ENCODE measurements around the gene CPSF4L.

The CPSF4L gene

GRCh38 chr17:73231395-73231794, 30.3 kb downstream of the CPSF4L start:
- peak; percentile 25 to 49 for DNase-seq

GRCh38 chr17:73230088-73230487, 31.6 kb downstream of the CPSF4L start:
- no peak for DNase-seq

DNA sequence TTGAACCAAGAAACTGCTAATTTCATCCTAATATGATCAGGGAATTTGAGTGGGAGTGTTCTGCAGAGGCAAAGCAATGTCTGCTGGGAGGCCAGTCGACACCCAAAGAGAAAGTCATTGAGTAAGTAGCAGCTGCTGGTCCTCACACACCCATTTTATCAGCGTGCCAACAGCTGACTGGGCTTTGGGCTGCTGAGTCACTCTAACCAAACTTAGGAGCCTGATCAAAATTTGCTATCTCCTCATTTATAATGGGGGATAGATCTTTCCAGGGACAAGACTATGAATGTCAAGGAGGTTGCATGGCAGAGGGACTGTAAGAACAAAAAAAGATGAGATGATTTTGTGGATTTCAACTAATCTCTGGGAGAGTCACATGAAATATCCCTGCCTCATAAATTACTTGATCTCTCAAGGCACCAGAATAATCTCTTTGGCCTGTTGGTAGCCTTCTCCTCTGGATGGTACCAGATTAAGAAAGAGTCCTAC, 32.9 kb downstream of the CPSF4L start:
- no peak for DNase-seq

GRCh38 chr17:73227944-73228343, 33.7 kb downstream of the CPSF4L start:
- DNase-seq = no peak

- DNase-seq = no peak
Observed at GRCh38 chr17:73227379-73227778, 34.3 kb downstream of the CPSF4L start.

GRCh38 chr17:73226556-73227172, 35.0 kb downstream of the CPSF4L start:
- no peak for DNase-seq

DNA sequence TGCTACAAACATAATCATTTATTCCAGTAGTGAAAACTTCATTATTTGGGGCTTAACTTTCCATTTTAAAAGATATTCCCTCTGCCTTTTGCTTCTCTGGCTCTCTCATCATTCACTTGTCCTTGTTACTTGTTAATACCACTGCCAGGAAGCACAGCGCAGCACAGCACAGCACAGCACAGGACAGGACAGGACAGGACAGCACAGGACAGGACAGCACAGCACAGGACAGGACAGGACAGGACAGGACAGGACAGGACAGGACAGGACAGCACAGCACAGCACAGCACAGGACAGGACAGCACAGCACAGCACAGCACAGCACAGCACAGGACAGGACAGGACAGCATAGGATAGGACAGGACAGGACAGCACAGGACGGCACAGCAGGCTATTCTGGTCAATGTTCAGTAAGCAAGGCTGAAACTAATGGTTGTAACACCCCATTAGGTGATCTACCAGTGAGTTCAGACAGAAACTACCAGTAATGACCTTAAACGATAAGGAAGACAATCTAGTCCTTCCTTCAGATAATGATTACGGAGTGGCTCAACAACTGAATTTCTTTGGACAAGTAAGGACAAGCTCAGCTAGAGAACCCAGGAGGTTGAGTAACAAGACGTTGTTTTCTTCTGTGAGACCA, 36.9 kb downstream of the CPSF4L start:
- no peak for DNase-seq

GRCh38 chr17:73224237-73224636, 37.4 kb downstream of the CPSF4L start:
- DNase-seq = no peak

- no peak for DNase-seq
Observed at GRCh38 chr17:73223626-73224230, 38.0 kb downstream of the CPSF4L start.

DNA sequence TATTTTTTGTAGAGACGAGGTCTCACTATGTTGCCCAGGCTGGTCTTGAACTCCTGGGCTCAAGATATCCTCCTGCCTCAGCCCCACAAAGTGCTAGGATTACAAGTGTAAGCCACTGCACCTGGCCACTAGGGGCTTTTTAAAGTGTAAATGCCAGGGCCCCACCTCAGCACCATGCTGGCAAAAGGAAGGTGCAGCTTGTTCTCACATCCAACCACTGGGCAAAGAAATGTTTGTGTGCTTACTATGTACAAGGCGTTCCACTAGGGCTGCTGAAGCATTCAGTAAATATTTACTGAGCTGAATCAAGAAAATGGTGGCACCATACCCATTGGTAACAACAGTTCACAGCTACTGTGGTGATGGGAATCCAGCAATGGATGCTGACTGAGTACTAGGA, 46.2 kb downstream of the CPSF4L start:
- DNase-seq = no peak

DNA sequence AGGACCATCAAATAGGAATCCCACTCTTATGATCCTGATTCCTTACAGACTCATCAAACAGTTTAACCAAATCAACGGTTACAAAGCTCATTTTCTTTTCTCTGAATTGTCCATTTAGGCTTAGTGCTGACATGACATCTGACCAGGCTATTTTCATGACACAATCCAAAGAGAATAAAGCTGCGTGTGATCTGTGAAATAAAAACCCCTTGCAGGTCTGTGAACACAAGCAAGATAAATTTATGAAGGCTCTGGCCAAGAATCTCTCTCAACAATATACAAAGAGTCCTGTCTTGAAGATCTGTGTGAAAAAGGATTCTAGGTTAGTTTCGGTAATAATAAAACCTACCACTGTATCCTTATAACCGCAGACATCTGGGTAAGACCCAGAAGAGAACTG, 46.8 kb downstream of the CPSF4L start:
- DNase-seq = no peak

- no peak for DNase-seq
Observed at GRCh38 chr17:73214008-73214407, 47.7 kb downstream of the CPSF4L start.

DNA sequence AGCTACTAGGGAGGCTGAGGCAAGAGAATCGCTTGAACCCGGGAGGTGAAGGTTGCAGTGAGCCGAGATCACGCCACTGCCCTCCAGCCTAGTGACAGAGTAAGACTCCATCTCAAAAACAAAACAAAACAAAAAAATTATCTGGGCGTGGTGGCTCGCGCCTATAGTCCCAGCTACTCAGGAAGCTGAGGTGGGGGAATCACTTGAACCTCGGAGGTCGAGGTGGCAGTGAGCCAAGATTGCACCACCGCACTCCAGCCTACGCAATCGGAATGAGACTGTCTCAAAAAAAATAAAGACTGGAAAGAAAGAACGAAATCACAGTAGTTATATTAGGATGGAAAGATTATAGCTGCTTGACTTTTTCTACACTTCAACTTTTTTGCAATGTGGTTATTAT, 49.9 kb downstream of the CPSF4L start:
- DNase-seq = no peak

DNA sequence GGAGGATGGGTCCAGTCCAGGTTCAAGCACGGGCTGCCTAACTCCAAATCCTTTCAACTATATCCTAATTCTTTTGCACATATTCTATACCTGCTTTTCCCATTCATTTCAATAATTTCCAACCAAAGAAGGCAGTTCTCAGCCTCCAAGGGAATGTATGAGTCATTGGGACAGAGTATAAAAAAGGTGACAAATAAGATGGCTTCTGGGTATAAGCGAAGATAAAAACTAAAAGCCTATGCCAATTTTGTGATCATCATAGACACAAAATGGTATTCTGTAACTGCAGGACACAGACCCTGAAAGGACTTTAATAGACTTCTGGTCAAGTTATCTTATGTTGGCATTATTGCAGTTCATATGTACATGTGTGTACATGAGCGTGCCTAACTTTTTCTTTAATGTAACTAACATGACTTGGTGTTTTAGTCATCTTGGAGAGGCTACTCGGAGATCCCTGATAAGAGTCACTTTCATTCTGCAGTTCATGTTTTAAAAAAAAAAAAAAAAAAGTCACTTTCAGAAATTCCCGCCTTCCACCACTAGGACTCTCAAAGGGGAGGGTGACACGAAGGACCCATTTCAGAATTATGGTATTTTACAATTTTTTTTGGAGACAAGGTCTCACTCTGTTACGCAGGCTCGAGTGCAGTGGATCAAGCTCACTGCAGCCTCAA, 51.5 kb downstream of the CPSF4L start:
- no peak for DNase-seq

- no peak for DNase-seq
Observed at GRCh38 chr17:73209436-73209835, 52.2 kb downstream of the CPSF4L start.

- DNase-seq = no peak
Observed at GRCh38 chr17:73208139-73208827, 53.4 kb downstream of the CPSF4L start.

GRCh38 chr17:73205459-73205961, 56.2 kb downstream of the CPSF4L start:
- DNase-seq = peak in 1 of 2 experiments; percentile 61

DNA sequence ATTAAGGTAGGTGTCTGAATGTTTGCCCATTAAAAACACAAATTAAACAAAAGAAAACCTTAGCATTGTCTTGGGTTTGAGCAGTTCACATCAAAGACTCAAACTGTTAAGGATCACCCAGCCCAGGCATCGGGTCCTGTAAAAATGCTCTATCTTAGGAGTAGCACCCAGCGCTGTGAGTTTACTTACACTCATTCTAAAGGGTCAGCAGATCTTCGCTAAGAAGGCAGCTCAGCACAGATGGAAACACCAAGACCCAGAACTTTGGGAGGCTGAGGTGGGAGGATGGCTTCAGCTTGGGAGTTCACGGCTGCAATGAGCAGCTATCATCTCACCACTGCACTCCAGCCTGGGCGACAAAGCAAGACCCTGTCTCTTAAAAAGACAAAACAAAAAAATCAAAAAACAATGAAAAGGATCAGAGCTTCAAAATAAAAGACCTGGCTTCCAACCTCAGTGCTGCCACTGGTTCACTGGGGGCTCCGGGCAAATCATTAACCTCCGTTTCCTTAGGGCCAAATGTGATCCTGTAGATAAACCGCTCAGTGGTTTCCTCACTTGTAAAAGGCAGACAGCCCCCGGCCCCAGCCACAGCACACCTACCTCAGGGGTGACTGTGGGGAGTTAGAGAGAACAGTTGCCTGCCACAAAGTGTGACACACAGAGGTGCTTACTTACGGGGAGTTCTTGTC, 57.7 kb downstream of the CPSF4L start:
- no peak for DNase-seq

DNA sequence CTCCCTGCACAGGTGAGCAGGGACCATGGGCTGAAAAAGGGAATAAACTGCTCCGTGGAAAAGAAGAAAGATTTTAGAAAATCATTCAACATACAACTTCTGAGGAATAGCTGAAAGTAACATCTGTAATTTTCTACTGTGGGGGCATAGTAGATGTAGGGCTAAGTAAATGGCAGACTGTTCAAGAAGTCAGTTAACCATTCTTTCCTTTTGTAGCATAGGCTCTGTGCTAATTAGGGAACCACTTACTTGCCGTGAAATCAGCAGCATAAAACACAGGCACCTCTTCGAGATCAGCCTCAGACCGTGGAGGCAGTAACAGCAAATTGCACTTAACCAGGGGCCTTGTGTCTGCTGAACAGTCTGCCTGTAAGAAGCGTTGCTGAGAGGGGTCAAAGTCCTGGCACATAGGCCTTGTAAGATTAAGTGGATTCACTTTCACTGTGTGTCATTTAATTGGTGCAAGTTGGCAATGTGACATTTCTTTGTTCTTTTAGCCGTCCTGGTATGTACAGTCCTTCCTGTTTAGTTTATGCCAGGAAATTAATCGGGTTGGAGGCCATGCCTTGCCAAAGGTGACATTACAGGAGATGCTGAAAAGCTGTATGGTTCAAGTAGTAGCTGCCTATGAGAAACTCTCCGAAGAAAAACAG, 58.4 kb downstream of the CPSF4L start:
- DNase-seq = peak in 1 of 2 experiments; percentile 29

- DNase-seq = no peak
Observed at GRCh38 chr17:73201215-73202069, 60.2 kb downstream of the CPSF4L start.

GRCh38 chr17:73200476-73200875, 61.2 kb downstream of the CPSF4L start:
- DNase-seq = no peak
